Trophoblast cell (in vitro differentiated cells and primary cell): ENCODE results near the gene CFAP300.

Source experiments
- DNase-seq, 2 donors: peaks; one replicate each; pipeline ENCODE4 v3.0.0-alpha.2; 2016
- H2AFZ ChIP-seq: 2 replicates; pipeline ENCODE4 v1.6.1; 2013; ENCODE audit warnings: low read length, moderate library complexity, mild to moderate bottlenecking; ENCODE audit not compliant: insufficient read depth, poor library complexity
- H2AK5ac ChIP-seq: 2 replicates; pipeline ENCODE4 v1.6.1; 2013; ENCODE audit warnings: mild to moderate bottlenecking, low read length
- H2BK120ac ChIP-seq: 2 replicates; pipeline ENCODE4 v1.6.1; 2013; ENCODE audit warnings: low read length, mild to moderate bottlenecking, moderate library complexity; ENCODE audit not compliant: insufficient read depth, poor library complexity
- H2BK12ac ChIP-seq: 2 replicates; pipeline ENCODE4 v1.6.1; 2013; ENCODE audit warnings: mild to moderate bottlenecking, low read length, moderate library complexity
- H2BK5ac ChIP-seq: 2 replicates; pipeline ENCODE4 v1.6.1; 2013; ENCODE audit warnings: low read length, low read depth, moderate library complexity, mild to moderate bottlenecking; ENCODE audit not compliant: poor library complexity
- H3K14ac ChIP-seq: 2 replicates; pipeline ENCODE4 v1.6.1; 2013; ENCODE audit warnings: mild to moderate bottlenecking, low read length
- H3K18ac ChIP-seq: 2 replicates; pipeline ENCODE4 v1.6.1; 2013; ENCODE audit warnings: mild to moderate bottlenecking, low read length
- H3K23ac ChIP-seq: 2 replicates; pipeline ENCODE4 v1.6.1; 2013; ENCODE audit warnings: low read length
- H3K27ac ChIP-seq: 2 replicates; pipeline ENCODE4 v1.5.1; 2013; ENCODE audit warnings: low read depth, mild to moderate bottlenecking, inconsistent platforms, low read length, moderate library complexity
- H3K27me3 ChIP-seq: 2 replicates; pipeline ENCODE4 v1.6.1; 2013; ENCODE audit warnings: inconsistent platforms, mild to moderate bottlenecking, low read length, moderate library complexity; ENCODE audit not compliant: insufficient read depth
- H3K36me3 ChIP-seq, 2 experiments: 1 replicate in 1 of 2; 2 replicates in 1 of 2; pipeline ENCODE4 v1.6.1; 2013; ENCODE audit warnings: low read length in 2 of 2, mild to moderate bottlenecking in 2 of 2, moderate library complexity in 1 of 2; ENCODE audit not compliant: insufficient read depth in 2 of 2, control insufficient read depth in 1 of 2
- H3K4ac ChIP-seq: 2 replicates; pipeline ENCODE4 v1.6.1; 2013; ENCODE audit warnings: low read depth, mild to moderate bottlenecking, low read length, moderate library complexity
- H3K4me1 ChIP-seq, 2 experiments: 1 replicate in 1 of 2; 2 replicates in 1 of 2; pipeline ENCODE4 v1.6.1; 2013; ENCODE audit warnings: low read length in 2 of 2, mild to moderate bottlenecking in 2 of 2, moderate library complexity in 1 of 2; ENCODE audit not compliant: insufficient read depth in 2 of 2, control insufficient read depth in 1 of 2
- H3K4me2 ChIP-seq: 2 replicates; pipeline ENCODE4 v1.6.1; 2013; ENCODE audit warnings: inconsistent platforms, mild to moderate bottlenecking, low read length, moderate library complexity
- H3K4me3 ChIP-seq: 2 replicates; pipeline ENCODE4 v1.5.1; 2013; ENCODE audit warnings: mild to moderate bottlenecking, low read depth, low read length, inconsistent platforms
- H3K79me1 ChIP-seq: one replicate; pipeline ENCODE4 v1.6.1; 2013; ENCODE audit warnings: low read length
- H3K79me2 ChIP-seq: 2 replicates; pipeline ENCODE4 v1.6.1; 2013; ENCODE audit warnings: low read length, mild to moderate bottlenecking; ENCODE audit not compliant: control insufficient read depth, insufficient read depth, poor library complexity
- H3K9ac ChIP-seq: 2 replicates; pipeline ENCODE4 v1.6.1; 2013; ENCODE audit warnings: mild to moderate bottlenecking, low read length
- H3K9me3 ChIP-seq: 2 replicates; pipeline ENCODE4 v1.6.1; 2013; ENCODE audit warnings: low read depth, mild to moderate bottlenecking, control low read depth, inconsistent platforms, low read length; ENCODE audit not compliant: insufficient read depth
- H4K12ac ChIP-seq: 2 replicates; pipeline ENCODE4 v1.6.1; 2013; ENCODE audit warnings: low read depth, mild to moderate bottlenecking, low read length, moderate library complexity
- H4K8ac ChIP-seq: 2 replicates; pipeline ENCODE4 v1.6.1; 2013; ENCODE audit warnings: low read depth, mild to moderate bottlenecking, low read length, moderate library complexity
- H4K91ac ChIP-seq: one replicate; pipeline ENCODE4 v1.6.1; 2013; ENCODE audit warnings: low read depth, mild to moderate bottlenecking, low read length, moderate library complexity
- whole genome bisulfite sequencing: extraction: QIAGEN DNeasy Blood & Tissue Kit; methylation state at CpG from one replicate; pipeline ENCODE4 v1.1.7; 2013; ENCODE audit warnings: missing lambda C conversion rate; ENCODE audit not compliant: insufficient read length, insufficient coverage; ENCODE audit errors: extremely low coverage; 5-methylcytosine and 5-hydroxymethylcytosine counted together

The CFAP300 gene

DNA sequence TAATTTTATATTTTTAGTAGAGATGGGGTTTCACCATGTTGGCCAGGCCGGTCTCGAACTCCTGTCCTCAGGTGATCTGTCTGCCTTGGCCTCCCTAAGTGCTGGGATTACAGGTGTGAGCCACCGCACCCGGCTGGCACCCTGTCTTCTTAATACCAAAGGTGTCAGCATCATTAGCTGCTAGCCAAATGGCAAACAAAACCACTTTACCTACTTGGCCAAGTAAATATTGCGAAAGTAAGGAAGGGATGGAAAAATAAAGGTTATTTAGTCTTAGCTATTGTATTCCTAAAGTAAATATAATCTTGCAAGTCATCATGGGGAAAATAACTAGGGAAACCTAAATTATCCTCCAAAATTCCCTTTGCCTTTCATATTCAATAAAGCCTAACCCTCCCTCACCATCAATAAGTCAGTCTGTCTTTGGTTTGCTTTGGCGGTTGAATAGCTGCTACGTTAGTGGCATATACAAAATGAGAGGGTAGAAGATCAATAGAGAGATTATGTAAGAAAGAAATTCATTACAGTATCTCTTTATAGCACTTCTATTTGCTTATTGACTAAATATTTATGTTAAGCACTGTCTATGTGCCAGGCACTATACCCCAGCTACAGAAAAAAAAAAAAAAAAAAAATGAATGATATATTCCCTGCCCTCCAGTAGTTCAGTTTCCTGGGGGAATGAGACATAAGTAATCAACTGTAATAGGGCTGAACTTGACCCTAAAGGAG, 40.2 kb upstream of the CFAP300 start:
- Histone ChIP-seq H3K9ac (no peak overlapping the region), H3K79me2 (no peaks in the 10 kb centered on the region), H3K4me3 (no peak overlapping the region), H3K18ac (no peak overlapping the region), H4K8ac (no peak overlapping the region), H3K36me3 (no peaks in the 10 kb centered on the region), H3K14ac (no peak overlapping the region), H3K9me3 (no peaks in the 10 kb centered on the region), H3K4me1 (peaks cover 3 to 7% of the 10 kb centered on the region in 2 experiments), H2BK12ac (no peak overlapping the region), H3K4me2 (no peak overlapping the region), H2BK120ac (no peak overlapping the region), H3K27ac (no peak overlapping the region), H2AK5ac (no peak overlapping the region), H4K12ac (no peak overlapping the region), H3K27me3 (no peaks in the 10 kb centered on the region), H3K79me1 (peaks cover 9% of the 10 kb centered on the region), H3K23ac (no peak overlapping the region), H3K4ac (no peak overlapping the region), H2AFZ (no peak overlapping the region), H2BK5ac (no peak overlapping the region), H4K91ac (no peak overlapping the region)
- no CpG with 5 or more reads among the region's 7 CpGs for WGBS
- DNase-seq, result no peak

DNA sequence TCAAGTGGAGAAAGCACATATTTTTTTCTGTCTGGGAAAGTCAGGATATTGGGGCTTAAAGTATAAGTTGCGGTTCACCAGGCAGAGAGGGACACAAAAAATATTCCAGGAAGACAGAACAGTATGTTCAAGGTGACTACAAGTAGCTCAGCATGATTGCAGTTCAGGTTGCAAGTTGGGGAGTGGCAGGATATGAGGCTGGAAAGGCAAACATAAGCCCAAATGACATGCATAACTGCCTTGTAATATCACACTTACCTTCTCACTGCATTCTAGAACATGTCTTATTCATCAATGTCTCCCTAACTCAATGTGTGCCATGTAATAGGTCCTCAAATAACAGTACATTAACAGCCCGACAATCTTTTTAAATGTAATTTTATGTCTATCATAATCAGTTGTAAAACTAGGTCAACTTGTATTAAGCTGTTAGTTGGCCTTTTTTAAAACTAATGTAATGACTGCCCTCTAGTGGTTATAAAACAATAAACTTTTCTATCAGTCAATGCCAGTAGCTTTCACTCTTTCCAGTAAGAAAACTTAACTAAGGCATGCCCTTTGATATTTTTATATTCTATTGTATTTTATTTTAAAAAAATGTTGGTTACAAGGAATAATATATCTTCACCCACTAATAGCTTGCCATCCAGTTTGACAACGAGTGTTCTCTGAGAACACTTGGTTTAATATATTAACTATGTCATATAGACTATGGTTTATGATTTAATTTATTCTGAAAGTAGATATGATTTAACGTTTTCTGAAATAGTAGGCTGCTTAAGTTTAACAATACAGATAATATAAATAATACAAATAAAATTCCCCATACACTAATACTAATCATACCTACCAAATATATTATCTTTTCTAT, 39.4 kb upstream of the CFAP300 start:
- H3K79me2 ChIP-seq, result no peaks in the 10 kb centered on the region
- H4K12ac ChIP-seq, result no peak overlapping the region
- no peak overlapping the region for H3K23ac ChIP-seq
- H3K9me3 ChIP-seq, result no peaks in the 10 kb centered on the region
- no peak overlapping the region for H3K4ac ChIP-seq
- H3K4me2 ChIP-seq, result no peak overlapping the region
- DNase-seq, result peak; percentile 6 to 79
- no peak overlapping the region for H3K14ac ChIP-seq
- H2BK12ac ChIP-seq, result no peak overlapping the region
- H3K18ac ChIP-seq, result no peak overlapping the region
- H3K27me3 ChIP-seq, result no peaks in the 10 kb centered on the region
- no peak overlapping the region for H3K9ac ChIP-seq
- no peak overlapping the region for H2AFZ ChIP-seq
- no peak overlapping the region for H3K4me3 ChIP-seq
- H3K4me1 ChIP-seq, result peaks cover 8 to 14% of the 10 kb centered on the region in 2 experiments
- peaks cover 14% of the 10 kb centered on the region for H3K79me1 ChIP-seq
- no peak overlapping the region for H3K27ac ChIP-seq
- no peak overlapping the region for H4K8ac ChIP-seq
- H4K91ac ChIP-seq, result no peak overlapping the region
- no peaks in the 10 kb centered on the region for H3K36me3 ChIP-seq
- no peak overlapping the region for H2AK5ac ChIP-seq
- no peak overlapping the region for H2BK5ac ChIP-seq
- H2BK120ac ChIP-seq, result no peak overlapping the region
- no CpG with 5 or more reads among the region's 4 CpGs for WGBS

DNA sequence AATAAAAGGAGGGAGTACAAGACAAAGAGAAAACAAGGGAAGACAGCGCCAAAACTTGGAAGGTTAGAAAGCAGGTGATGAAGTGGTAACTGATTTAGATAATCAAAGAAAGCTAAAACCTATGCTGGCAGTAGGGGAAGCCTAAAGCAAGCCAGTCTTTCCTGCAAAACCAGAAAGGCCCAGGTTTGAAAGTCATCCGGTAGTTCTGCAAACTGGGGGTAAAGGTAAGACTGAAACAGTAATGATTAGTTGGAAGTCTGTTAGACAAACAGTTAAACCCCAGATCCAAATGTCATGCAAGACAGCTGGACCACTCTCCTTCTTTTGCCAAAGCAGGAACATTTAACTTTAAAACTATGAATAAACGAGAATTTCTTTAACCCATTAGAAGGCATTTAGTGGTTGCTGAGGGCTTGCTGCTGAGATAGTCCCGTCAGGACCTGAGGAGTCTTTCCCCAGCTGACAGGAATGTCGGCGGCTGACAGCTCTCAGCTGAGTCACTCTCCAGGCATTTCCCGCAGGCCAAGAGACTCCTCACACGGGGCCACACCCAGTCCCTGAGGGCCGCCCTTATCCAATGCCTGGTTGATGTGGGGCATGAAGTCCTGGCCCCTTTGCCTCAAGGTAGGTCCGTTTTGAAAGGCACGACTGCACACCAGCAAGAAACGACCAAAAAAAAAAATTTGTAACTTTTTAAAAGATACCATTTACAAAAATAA, 36.3 kb upstream of the CFAP300 start:
- H3K4me2 ChIP-seq, result peak overlapping the region; percentile 49
- no peak overlapping the region for H3K4me3 ChIP-seq
- H3K4ac ChIP-seq, result no peak overlapping the region
- no peaks in the 10 kb centered on the region for H3K27me3 ChIP-seq
- H3K23ac ChIP-seq, result no peak overlapping the region
- H3K9ac ChIP-seq, result no peak overlapping the region
- H2BK12ac ChIP-seq, result no peak overlapping the region
- no peak overlapping the region for H4K91ac ChIP-seq
- no peaks in the 10 kb centered on the region for H3K9me3 ChIP-seq
- no peak overlapping the region for H4K12ac ChIP-seq
- H3K27ac ChIP-seq, result peak overlapping the region; percentile 85
- WGBS, result no CpG with 5 or more reads among the region's 12 CpGs
- H2AK5ac ChIP-seq, result no peak overlapping the region
- no peak overlapping the region for H2AFZ ChIP-seq
- peaks cover 15 to 22% of the 10 kb centered on the region in 2 experiments for H3K4me1 ChIP-seq
- no peak overlapping the region for H2BK120ac ChIP-seq
- no peak overlapping the region for H4K8ac ChIP-seq
- no peak overlapping the region for H3K18ac ChIP-seq
- H3K36me3 ChIP-seq, result no peaks in the 10 kb centered on the region
- no peak overlapping the region for H2BK5ac ChIP-seq
- H3K14ac ChIP-seq, result no peak overlapping the region
- H3K79me1 ChIP-seq, result peaks cover 22% of the 10 kb centered on the region
- DNase-seq, result peak; percentile 100
- H3K79me2 ChIP-seq, result peaks cover 3% of the 10 kb centered on the region

DNA sequence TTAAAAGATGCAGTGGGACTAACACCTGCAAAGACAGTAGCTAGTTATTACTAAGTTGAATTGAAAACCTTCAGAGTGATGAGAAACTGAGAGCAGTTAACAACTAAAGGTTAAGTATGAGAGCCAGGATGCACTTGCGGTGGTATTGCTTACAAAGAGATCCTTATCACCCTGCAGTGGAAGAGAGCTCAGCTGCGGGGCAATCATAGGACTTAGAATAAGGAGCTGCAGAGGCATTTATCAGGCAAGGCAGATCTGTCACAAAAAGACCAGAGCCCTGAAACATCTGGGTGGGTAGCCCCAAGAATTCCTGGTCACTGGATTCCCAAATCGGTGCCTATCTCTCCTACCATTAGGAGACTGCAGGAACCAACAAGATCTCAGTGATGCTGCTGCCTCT, 34.3 kb upstream of the CFAP300 start:
- H3K79me1 ChIP-seq, result peaks cover 22% of the 10 kb centered on the region

More for the DNA sequence above, 34.3 kb upstream of the CFAP300 start:
- H4K8ac ChIP-seq, result peak overlapping the region; percentile 46
- peak overlapping the region; percentile 83 for H3K27ac ChIP-seq
- H3K9ac ChIP-seq, result no peak overlapping the region
- H2BK12ac ChIP-seq, result peak overlapping the region; percentile 85
- no CpG with 5 or more reads among the region's 3 CpGs for WGBS
- no peak overlapping the region for H2AFZ ChIP-seq
- H3K9me3 ChIP-seq, result no peaks in the 10 kb centered on the region
- H3K4me2 ChIP-seq, result peak overlapping the region; percentile 5
- peak overlapping the region; percentile 80 for H3K14ac ChIP-seq
- peaks cover 3% of the 10 kb centered on the region for H3K79me2 ChIP-seq
- DNase-seq, result peak; percentile 48 to 73
- H3K4me1 ChIP-seq, result peaks cover 15 to 22% of the 10 kb centered on the region in 2 experiments
- H3K4ac ChIP-seq, result no peak overlapping the region
- no peak overlapping the region for H3K4me3 ChIP-seq
- H3K18ac ChIP-seq, result no peak overlapping the region
- H3K23ac ChIP-seq, result no peak overlapping the region
- H2BK5ac ChIP-seq, result peak overlapping the region; percentile 71
- H3K27me3 ChIP-seq, result no peaks in the 10 kb centered on the region
- peak overlapping the region; percentile 98 for H4K91ac ChIP-seq
- H2AK5ac ChIP-seq, result peak overlapping the region; percentile 27
- no peak overlapping the region for H4K12ac ChIP-seq
- no peaks in the 10 kb centered on the region for H3K36me3 ChIP-seq
- H2BK120ac ChIP-seq, result peak overlapping the region; percentile 98
